Endodermal cell (in vitro differentiated cells): Measurements from ENCODE around the gene ZNF580. TPM values are rescaled to one million over a fixed set of nuclear protein-coding genes. Genes with fewer than 3 reads are reported as not detected.

Experiments used
- DNase-seq: peaks from one replicate; pipeline ENCODE4 v3.0.0-alpha.2; 2017
- H3K27ac ChIP-seq: 2 replicates; pipeline ENCODE4 v1.5.1; 2013; ENCODE audit warnings: mild to moderate bottlenecking, low read depth, low read length, moderate library complexity
- H3K27me3 ChIP-seq: 2 replicates; pipeline ENCODE4 v1.6.1; 2013; ENCODE audit warnings: mild to moderate bottlenecking, low read length, moderate library complexity; ENCODE audit not compliant: insufficient read depth, control insufficient read depth, poor library complexity, severe bottlenecking
- H3K36me3 ChIP-seq: 2 replicates; pipeline ENCODE4 v1.7.0; 2013; ENCODE audit warnings: mild to moderate bottlenecking, low read length, moderate library complexity; ENCODE audit not compliant: control insufficient read depth, insufficient read depth
- H3K4me1 ChIP-seq: one replicate; pipeline ENCODE4 v1.7.0; 2013; ENCODE audit warnings: low read length; ENCODE audit not compliant: control insufficient read depth, insufficient read depth
- H3K4me3 ChIP-seq: 2 replicates; pipeline ENCODE4 v1.5.1; 2013; ENCODE audit warnings: mild to moderate bottlenecking, low read length, moderate library complexity
- H3K9ac ChIP-seq: 2 replicates; pipeline ENCODE4 v1.6.1; 2013; ENCODE audit warnings: mild to moderate bottlenecking, low read length, moderate library complexity; ENCODE audit not compliant: poor library complexity, severe bottlenecking; ENCODE audit errors: extremely low read depth
- H3K9me3 ChIP-seq: 2 replicates; pipeline ENCODE4 v1.6.1; 2013; ENCODE audit warnings: mild to moderate bottlenecking, low read length, moderate library complexity; ENCODE audit not compliant: control insufficient read depth
- H3K27ac Mint-ChIP-seq: 2 replicates; pipeline ENCODE4 v1.8.0; 2020; ENCODE audit warnings: mixed read lengths
- H3K27me3 Mint-ChIP-seq: 2 replicates; pipeline ENCODE4 v1.8.0; 2021; ENCODE audit warnings: mild to moderate bottlenecking, mixed read lengths; ENCODE audit not compliant: insufficient read depth
- H3K36me3 Mint-ChIP-seq: 2 replicates; pipeline ENCODE4 v1.8.0; 2020; ENCODE audit warnings: low read depth, mixed read lengths
- H3K4me1 Mint-ChIP-seq: 2 replicates; pipeline ENCODE4 v1.8.0; 2020; ENCODE audit warnings: mixed read lengths
- H3K4me3 Mint-ChIP-seq: 2 replicates; pipeline ENCODE4 v1.8.0; 2020; ENCODE audit warnings: mild to moderate bottlenecking, moderate library complexity, mixed read lengths
- H3K9me3 Mint-ChIP-seq: 2 replicates; pipeline ENCODE4 v1.8.0; 2020; ENCODE audit warnings: mild to moderate bottlenecking, mixed read lengths
- CTCF ChIP-seq: fragments of 200-600 bp; sonication (generic); conservative IDR thresholded peaks from 2 replicates; pipeline ENCODE4 v1.5.0; 2021; ENCODE audit warnings: antibody characterized with exemption, mild to moderate bottlenecking
- WGBS, 2 experiments: methylation state at CpG; one replicate each; pipeline versions ENCODE4 v1.1.5 to v1.1.7; 2013; ENCODE audit warnings: missing lambda C conversion rate in 2 of 2, mixed read lengths in 1 of 2; ENCODE audit not compliant: insufficient coverage in 1 of 2, insufficient read length in 1 of 2; 5-methylcytosine and 5-hydroxymethylcytosine counted together
- total RNA-seq, 2 donors: library from RNA; stranded (reverse); fragmentation: NEBNext Ultra II Directional in 1 of 2; extraction: Animal tissue kit (Norgen Biotek cat#: 25700) in 1 of 2; gene quantifications; 2 replicates in 1 of 2; 3 replicates in 1 of 2; pipeline ENCODE4 v1.2.1, GENCODE V29; 2021

ZNF580 gene
- total RNA-seq, 2 donors from 2014 or later = 27.3 to 38.6 TPM

DNA sequence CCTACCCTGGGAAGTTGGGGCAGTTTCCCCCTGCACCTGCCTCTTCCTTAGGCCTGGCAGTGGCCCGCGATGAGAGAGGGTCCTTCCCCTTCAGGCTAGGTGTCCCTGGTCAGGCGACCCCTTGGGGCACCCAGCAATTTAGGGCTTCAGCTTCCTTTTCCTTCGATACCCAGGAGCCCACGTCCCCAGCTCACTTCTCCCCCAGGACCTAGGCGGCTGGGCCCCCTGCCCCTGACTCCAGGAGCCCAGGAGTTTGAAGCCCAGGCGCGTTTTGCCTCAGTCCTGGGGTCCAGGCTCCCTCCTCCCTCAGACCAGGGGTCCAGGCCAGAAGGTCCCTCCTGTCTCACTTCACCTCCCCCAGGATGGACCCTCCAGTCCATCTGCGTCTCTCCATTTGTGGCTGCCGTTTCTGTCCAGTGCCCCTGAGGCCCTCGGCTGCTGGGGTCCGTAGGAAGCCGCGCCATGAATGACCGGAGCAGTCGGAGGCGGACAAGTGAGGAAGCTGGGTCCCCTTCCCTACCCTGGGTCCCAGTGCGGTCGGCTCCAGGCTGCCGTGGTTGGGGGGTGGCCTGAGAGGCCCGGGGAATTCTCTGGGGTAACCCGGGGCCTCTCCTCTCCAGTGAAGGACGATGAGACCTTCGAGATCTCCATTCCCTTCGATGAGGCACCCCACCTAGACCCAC is 7.9 kb downstream of the ZNF580 start:
- Histone ChIP-seq H3K9me3 (no peaks in the 10 kb centered on the region), H3K27me3 (no peaks in the 10 kb centered on the region), H3K4me1 (peaks cover 13% of the 10 kb centered on the region), H3K36me3 (peaks cover 22% of the 10 kb centered on the region), H3K9ac (peak overlapping the region; percentile 68), H3K27ac (no peak overlapping the region), H3K4me3 (peak overlapping the region; percentile 85)
- peak overlapping the region; percentile 72 for H3K4me3 Mint-ChIP-seq
- H3K9me3 Mint-ChIP-seq = no peaks in the 10 kb centered on the region
- H3K4me1 Mint-ChIP-seq = peaks cover 11% of the 10 kb centered on the region
- peaks cover 2% of the 10 kb centered on the region for H3K27me3 Mint-ChIP-seq
- 62 to 69% methylated on average over 10 to 25 of the region's 25 CpGs for WGBS, 2 experiments
- DNase-seq = no peak
- H3K27ac Mint-ChIP-seq = no peak overlapping the region
- no peak for TF ChIP-seq CTCF
- peaks cover 25% of the 10 kb centered on the region for H3K36me3 Mint-ChIP-seq

DNA sequence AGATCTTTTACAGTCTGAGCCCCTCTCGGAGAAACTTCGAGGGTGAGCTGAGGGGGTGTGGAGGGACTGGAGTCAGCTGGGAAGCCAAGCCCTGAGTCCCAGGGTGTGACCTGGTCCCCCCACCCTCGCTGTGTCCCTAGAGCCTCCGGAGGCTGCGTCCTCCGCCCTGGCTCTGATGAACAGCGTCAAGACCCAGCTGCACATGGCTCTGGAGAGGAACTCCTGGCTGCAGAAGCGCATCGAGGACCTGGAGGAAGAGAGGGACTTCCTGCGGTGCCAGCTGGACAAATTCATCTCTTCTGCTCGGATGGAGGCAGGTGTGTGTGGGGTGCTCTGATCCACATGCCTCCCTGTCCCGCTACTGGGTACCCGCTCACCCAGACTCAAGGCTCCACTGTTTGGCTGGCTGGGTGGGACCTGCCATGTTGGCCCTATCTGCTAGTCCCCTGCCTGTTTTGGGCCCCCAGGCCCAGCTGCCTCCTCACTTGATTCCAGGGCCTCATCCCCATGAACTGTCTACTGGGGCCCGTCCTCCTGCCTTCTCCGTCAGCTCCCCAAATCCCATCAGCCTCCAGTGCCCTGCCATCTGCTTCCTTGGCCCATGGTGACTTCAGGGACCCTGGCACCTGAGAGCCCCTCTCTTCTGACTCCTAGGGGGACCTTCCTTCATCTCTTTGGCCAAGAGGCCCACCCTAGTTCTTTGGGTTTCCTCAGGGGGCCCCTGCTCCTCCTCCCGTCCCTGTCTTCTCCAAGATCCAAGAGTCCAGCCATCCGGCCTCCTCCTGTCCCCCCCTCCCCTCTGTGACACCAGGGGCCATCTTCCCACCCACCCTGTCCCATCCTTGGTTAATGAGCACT is 8.7 kb downstream of the ZNF580 start:
- WGBS, 2 experiments = 93 to 96% methylated on average over 12 to 17 of the region's 17 CpGs
- Mint-ChIP-seq H3K4me3 (peak overlapping the region; percentile 72), H3K27ac (no peak overlapping the region), H3K27me3 (peaks cover 2% of the 10 kb centered on the region), H3K9me3 (no peaks in the 10 kb centered on the region), H3K4me1 (peaks cover 11% of the 10 kb centered on the region), H3K36me3 (peaks cover 22% of the 10 kb centered on the region)
- Histone ChIP-seq H3K9me3 (no peaks in the 10 kb centered on the region), H3K27me3 (no peaks in the 10 kb centered on the region), H3K36me3 (peaks cover 22% of the 10 kb centered on the region), H3K27ac (no peak overlapping the region), H3K4me1 (peaks cover 10% of the 10 kb centered on the region), H3K9ac (no peak overlapping the region), H3K4me3 (peak overlapping the region; percentile 85)
- DNase-seq = no peak
- no peak for TF ChIP-seq CTCF

DNA sequence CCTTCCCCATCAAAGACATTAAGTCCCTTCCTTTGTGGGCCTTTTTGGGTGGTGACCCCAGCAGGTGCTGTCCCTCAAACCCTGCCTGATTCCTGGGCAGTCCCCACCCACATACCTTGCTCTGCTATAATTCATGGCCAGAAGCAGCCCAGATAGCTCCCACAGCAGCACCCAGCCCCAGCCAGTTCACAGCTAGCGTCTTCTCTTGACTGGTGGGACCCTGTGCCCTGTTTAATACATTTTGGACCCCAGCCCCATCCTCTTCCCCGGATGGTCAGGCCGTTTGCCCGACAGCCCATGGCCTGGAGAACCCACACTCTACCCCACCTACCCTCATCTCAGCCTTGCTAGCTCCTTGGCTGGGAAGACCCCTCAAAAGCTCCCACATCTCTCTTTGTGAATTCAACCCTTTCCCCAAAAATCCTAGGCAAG is 9.3 kb downstream of the ZNF580 start:
- H3K4me1 Mint-ChIP-seq = peaks cover 11% of the 10 kb centered on the region
- no peak overlapping the region for H3K27ac Mint-ChIP-seq
- H3K9ac ChIP-seq = no peak overlapping the region
- no peak overlapping the region for H3K27ac ChIP-seq
- peaks cover 2% of the 10 kb centered on the region for H3K27me3 Mint-ChIP-seq
- peaks cover 21% of the 10 kb centered on the region for H3K36me3 Mint-ChIP-seq
- H3K9me3 ChIP-seq = no peaks in the 10 kb centered on the region
- H3K9me3 Mint-ChIP-seq = no peaks in the 10 kb centered on the region
- H3K4me3 Mint-ChIP-seq = no peak overlapping the region
- no peak for TF ChIP-seq CTCF
- WGBS, 2 experiments = 88 to 96% methylated on average over 4 of the region's 4 CpGs
- no peak overlapping the region for H3K4me3 ChIP-seq
- peaks cover 6% of the 10 kb centered on the region for H3K4me1 ChIP-seq
- H3K36me3 ChIP-seq = peaks cover 18% of the 10 kb centered on the region
- DNase-seq = no peak
- no peaks in the 10 kb centered on the region for H3K27me3 ChIP-seq
